ENCODE measurements around the gene CARMIL3.

DNA sequence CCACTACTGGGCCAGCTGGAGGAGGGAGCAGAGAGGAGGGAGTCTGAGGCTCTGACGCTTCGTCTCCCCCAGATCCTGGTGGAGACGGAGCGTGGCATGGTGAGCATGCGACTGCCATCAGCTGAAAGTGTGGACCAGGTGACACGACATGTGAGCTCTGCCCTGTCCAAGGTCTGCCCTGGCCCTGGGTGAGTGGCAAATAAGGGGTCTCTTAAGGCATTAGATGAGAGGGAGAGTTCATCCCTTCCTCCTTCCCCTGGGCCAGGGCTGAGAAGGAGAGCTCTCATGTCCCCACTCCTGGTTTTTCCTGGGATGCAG, 2.5 kb downstream of the CARMIL3 start:
- TF ChIP-seq, protein P1, sequence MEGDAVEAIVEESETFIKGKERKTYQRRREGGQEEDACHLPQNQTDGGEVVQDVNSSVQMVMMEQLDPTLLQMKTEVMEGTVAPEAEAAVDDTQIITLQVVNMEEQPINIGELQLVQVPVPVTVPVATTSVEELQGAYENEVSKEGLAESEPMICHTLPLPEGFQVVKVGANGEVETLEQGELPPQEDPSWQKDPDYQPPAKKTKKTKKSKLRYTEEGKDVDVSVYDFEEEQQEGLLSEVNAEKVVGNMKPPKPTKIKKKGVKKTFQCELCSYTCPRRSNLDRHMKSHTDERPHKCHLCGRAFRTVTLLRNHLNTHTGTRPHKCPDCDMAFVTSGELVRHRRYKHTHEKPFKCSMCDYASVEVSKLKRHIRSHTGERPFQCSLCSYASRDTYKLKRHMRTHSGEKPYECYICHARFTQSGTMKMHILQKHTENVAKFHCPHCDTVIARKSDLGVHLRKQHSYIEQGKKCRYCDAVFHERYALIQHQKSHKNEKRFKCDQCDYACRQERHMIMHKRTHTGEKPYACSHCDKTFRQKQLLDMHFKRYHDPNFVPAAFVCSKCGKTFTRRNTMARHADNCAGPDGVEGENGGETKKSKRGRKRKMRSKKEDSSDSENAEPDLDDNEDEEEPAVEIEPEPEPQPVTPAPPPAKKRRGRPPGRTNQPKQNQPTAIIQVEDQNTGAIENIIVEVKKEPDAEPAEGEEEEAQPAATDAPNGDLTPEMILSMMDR (IDR thresholded peaks at IDR 0.05), result no peak
- TF ChIP-seq POLR2A (IDR thresholded peaks at IDR 0.05), result no peak

All from right lobe of liver (tissue), 4 donors.